NCI-H1092 (cell line): Measurements from ENCODE around the gene CCDC85A.

ENCODE experiments used
- DNase-seq: peaks from one replicate; lab custom pipeline; 2025; lab: John Stamatoyannopoulos, UW

The CCDC85A gene

GRCh38 chr2:56372071-56372656, 188.4 kb downstream of the CCDC85A start:
- DNase-seq, result no peak

GRCh38 chr2:56375251-56375650, 191.5 kb downstream of the CCDC85A start:
- DNase-seq, result no peak

GRCh38 chr2:56376699-56377665, 193.2 kb downstream of the CCDC85A start:
- no peak for DNase-seq

GRCh38 chr2:56379066-56379465, 195.3 kb downstream of the CCDC85A start:
- DNase-seq, result no peak

GRCh38 chr2:56380861-56381260, 197.1 kb downstream of the CCDC85A start:
- no peak for DNase-seq

GRCh38 chr2:56382466-56382865, 198.7 kb downstream of the CCDC85A start:
- DNase-seq, result no peak

- DNase-seq, result no peak
Observed at GRCh38 chr2:56386657-56387056, 202.9 kb downstream of the CCDC85A start.

GRCh38 chr2:56390644-56391043, 206.9 kb downstream of the CCDC85A start:
- DNase-seq, result no peak

GRCh38 chr2:56410140-56410539, 226.3 kb downstream of the CCDC85A start:
- no peak for DNase-seq

- DNase-seq, result no peak
Observed at GRCh38 chr2:56416500-56417176, 232.8 kb downstream of the CCDC85A start.
